ENCODE data around the gene USP12. TPM values are rescaled to one million over a fixed set of nuclear protein-coding genes. Genes with fewer than 3 reads are reported as not detected.

The USP12 gene
- 61.3 and 64.8 TPM in 2 replicates for total RNA-seq

GRCh38 chr13:27171244-27171826 lies at the start of gene USP12:
USP12 (minus strand) TSS chr13:27171811; CDS start chr13:27171639, 172 bp downstream.

Other genes starting within 250 kb of the USP12 start
- gene RPL21, start 79.7 kb upstream of the USP12 start, total RNA-seq: 850 and 902 TPM in 2 replicates
- 1.5 and 2.2 TPM in 2 replicates for gene RASL11A, start 99.0 kb upstream of the USP12 start, total RNA-seq